Epidermal melanocyte (primary cell): ENCODE results near the gene NBEA.
"Not testable (repeated sequence)": the region's sequence is repeated elsewhere in the genome, so short reads cannot be mapped to it uniquely, and the experiment has no call there.

Experiments used
- DNase-seq: peaks from one replicate; pipeline ENCODE4 v3.0.0; 2011; ENCODE audit warnings: low spot score; ENCODE audit not compliant: insufficient read length

Gene NBEA

GRCh38 chr13:34959489-34959888 is 17.4 kb downstream of the NBEA start:
- no peak for DNase-seq

- DNase-seq: no peak
These were observed 22.5 kb downstream of the NBEA start for GRCh38 chr13:34964558-34964957.

- DNase-seq: no peak
These were observed 25.9 kb downstream of the NBEA start for GRCh38 chr13:34967851-34968562.

- not testable (repeated sequence) for DNase-seq
These were observed 27.5 kb downstream of the NBEA start for GRCh38 chr13:34969539-34969938.

- DNase-seq: no peak
These were observed 28.9 kb downstream of the NBEA start for GRCh38 chr13:34970961-34971360.

- DNase-seq: no peak
These were observed 29.4 kb downstream of the NBEA start for GRCh38 chr13:34971473-34971872.

- DNase-seq: not testable (repeated sequence)
These were observed 43.1 kb downstream of the NBEA start for GRCh38 chr13:34985199-34985598.

- no peak for DNase-seq
These were observed 46.3 kb downstream of the NBEA start for GRCh38 chr13:34988330-34988791.

- DNase-seq: no peak
These were observed 48.5 kb downstream of the NBEA start for GRCh38 chr13:34990399-34991214.

GRCh38 chr13:34993470-34993869 is 51.4 kb downstream of the NBEA start:
- no peak for DNase-seq

GRCh38 chr13:35003734-35004133 is 61.7 kb downstream of the NBEA start:
- not testable (repeated sequence) for DNase-seq

- DNase-seq: no peak
These were observed 63.0 kb downstream of the NBEA start for GRCh38 chr13:35005051-35005450.

- DNase-seq: no peak
These were observed 72.6 kb downstream of the NBEA start for GRCh38 chr13:35014606-35015213.

GRCh38 chr13:35016362-35017112 is 74.5 kb downstream of the NBEA start:
- DNase-seq: no peak

- DNase-seq: no peak
These were observed 83.2 kb downstream of the NBEA start for GRCh38 chr13:35025314-35025713.

- no peak for DNase-seq
These were observed 86.3 kb downstream of the NBEA start for GRCh38 chr13:35028338-35028867.

GRCh38 chr13:35039012-35039411 is 96.9 kb downstream of the NBEA start:
- DNase-seq: no peak

GRCh38 chr13:35046587-35046986 is 104.5 kb downstream of the NBEA start:
- no peak for DNase-seq

- DNase-seq: no peak
These were observed 113.6 kb downstream of the NBEA start for GRCh38 chr13:35055705-35056104.

GRCh38 chr13:35057858-35058257 is 115.8 kb downstream of the NBEA start:
- no peak for DNase-seq

- not testable (repeated sequence) for DNase-seq
These were observed 116.5 kb downstream of the NBEA start for GRCh38 chr13:35058585-35058984.
